Kidney epithelial cell (primary cell): ENCODE results near the gene DNAI2. TPM values are rescaled to one million over a fixed set of nuclear protein-coding genes. Genes with fewer than 3 reads are reported as not detected.

ENCODE experiments used
- DNase-seq: peaks from one replicate; pipeline ENCODE4 v3.0.0-alpha.2; 2010; ENCODE audit warnings: low read depth
- H3K27me3 ChIP-seq: 2 replicates; pipeline ENCODE4 v1.6.0; 2011; ENCODE audit warnings: low read length; ENCODE audit not compliant: control insufficient read depth, insufficient read depth
- H3K36me3 ChIP-seq: 2 replicates; pipeline ENCODE4 v1.5.1; 2011; ENCODE audit warnings: low read length; ENCODE audit not compliant: control insufficient read depth, insufficient read depth
- H3K4me3 ChIP-seq: 2 replicates; pipeline ENCODE4 v1.5.1; 2011; ENCODE audit warnings: low read depth, mild to moderate bottlenecking, control low read depth, low read length
- total RNA-seq: library from RNA; depleted of rRNA; stranded (reverse); fragments of >200 nt; gene quantifications from 2 replicates; pipeline ENCODE4 v1.2.3, GENCODE V29; 2015
- TF ChIP-seq, protein P1 (sequence below): IDR thresholded peaks from 2 replicates; pipeline ENCODE4 v1.5.1; 2011; ENCODE audit warnings: mild to moderate bottlenecking, moderate library complexity, low read length, control low read depth, inconsistent platforms; ENCODE audit not compliant: insufficient read depth, poor library complexity, severe bottlenecking

DNAI2 gene
- total RNA-seq, 1 donor from 2014 or later, result not detected

DNA sequence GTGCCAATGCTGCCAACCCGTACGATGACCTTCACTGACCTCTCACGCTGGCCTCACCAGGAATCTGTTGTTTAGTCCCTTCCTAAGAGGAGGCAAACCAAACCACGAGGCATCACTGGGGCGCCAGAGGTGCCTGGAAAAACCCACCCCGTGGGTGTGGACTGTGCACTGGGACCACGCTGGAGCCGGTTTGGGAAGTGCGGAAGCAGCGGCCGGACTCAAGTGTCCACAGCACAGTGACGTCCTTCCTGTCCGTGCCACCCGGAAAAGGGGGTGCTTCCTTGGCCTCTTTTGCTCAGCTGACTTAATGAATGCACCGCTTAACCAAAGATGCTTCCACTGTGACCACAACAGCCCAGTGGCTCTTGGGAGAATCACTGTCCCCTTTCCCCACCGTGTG is 43.0 kb downstream of the DNAI2 start:
- no peak for DNase-seq
- no peaks in the 10 kb centered on the region for H3K36me3 ChIP-seq
- H3K27me3 ChIP-seq, result peaks cover 6% of the 10 kb centered on the region
- H3K4me3 ChIP-seq, result no peak overlapping the region
- TF ChIP-seq, protein P1, sequence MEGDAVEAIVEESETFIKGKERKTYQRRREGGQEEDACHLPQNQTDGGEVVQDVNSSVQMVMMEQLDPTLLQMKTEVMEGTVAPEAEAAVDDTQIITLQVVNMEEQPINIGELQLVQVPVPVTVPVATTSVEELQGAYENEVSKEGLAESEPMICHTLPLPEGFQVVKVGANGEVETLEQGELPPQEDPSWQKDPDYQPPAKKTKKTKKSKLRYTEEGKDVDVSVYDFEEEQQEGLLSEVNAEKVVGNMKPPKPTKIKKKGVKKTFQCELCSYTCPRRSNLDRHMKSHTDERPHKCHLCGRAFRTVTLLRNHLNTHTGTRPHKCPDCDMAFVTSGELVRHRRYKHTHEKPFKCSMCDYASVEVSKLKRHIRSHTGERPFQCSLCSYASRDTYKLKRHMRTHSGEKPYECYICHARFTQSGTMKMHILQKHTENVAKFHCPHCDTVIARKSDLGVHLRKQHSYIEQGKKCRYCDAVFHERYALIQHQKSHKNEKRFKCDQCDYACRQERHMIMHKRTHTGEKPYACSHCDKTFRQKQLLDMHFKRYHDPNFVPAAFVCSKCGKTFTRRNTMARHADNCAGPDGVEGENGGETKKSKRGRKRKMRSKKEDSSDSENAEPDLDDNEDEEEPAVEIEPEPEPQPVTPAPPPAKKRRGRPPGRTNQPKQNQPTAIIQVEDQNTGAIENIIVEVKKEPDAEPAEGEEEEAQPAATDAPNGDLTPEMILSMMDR, result no peak

DNA sequence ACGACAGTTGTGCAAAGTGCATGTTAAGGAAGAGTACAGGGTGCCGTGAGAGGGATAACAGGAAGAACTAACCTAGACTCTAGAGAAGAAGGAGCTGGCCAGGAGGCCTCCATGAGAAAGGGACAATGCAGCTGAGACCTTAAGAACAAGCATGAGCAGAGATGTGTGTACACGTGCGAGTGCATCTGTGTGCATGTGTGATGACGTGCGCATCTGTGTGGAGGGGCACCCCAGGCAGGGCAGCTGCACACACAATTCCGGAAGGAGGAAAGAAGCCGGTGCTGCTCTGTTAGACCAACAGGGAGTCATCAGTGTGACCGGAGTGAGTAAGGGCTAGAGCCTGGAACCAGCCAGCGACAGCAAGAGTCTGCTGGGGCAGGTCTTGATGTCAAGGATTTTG is 44.4 kb downstream of the DNAI2 start:
- TF ChIP-seq, protein P1, result no peak
- no peak overlapping the region for H3K4me3 ChIP-seq
- peaks cover 6% of the 10 kb centered on the region for H3K27me3 ChIP-seq
- no peaks in the 10 kb centered on the region for H3K36me3 ChIP-seq
- DNase-seq, result no peak

DNA sequence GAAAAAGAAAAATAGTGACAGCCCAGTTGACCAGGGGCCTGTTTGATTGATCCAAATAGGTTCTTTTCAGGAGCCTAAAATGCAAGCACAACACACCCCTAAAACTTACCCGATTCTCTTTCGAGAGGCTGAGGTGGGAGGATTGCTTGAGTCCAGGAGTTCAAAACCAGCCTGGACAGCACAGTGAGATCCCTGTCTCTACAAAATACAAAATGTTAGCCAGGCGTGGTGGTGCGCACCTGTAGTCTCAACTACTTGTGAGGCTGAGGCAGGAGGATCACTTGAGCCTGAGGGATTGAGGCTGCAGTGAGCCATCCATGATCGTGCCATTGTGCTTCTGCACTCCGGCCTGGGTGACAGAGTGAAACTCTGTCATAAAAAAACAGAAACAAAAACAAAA is 50.5 kb downstream of the DNAI2 start:
- DNase-seq, result no peak
- Histone ChIP-seq H3K4me3 (no peak overlapping the region), H3K36me3 (no peaks in the 10 kb centered on the region), H3K27me3 (peaks cover 26% of the 10 kb centered on the region)
- TF ChIP-seq, protein P1, result no peak

DNA sequence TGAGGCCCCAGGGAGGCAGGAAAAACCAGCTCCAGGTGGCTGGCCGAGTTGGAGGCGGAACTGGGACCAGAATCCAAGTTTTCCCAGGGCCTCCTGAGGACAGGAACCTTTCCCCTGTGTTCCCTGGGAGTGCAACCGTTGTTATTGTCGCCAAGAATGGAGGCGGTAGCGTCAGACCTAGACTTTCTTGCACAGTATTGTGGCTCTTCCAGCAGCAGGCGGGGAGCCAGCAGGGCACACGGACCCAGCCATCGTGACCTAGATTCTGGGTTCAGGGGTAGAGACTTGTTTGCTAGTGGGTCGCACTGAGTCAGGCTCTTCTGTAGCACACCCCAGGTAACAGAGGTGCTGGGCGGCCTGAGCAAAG is 51.3 kb downstream of the DNAI2 start:
- H3K27me3 ChIP-seq, result peaks cover 26% of the 10 kb centered on the region
- TF ChIP-seq, protein P1, result no peak
- no peak overlapping the region for H3K4me3 ChIP-seq
- H3K36me3 ChIP-seq, result no peaks in the 10 kb centered on the region
- DNase-seq, result no peak

DNA sequence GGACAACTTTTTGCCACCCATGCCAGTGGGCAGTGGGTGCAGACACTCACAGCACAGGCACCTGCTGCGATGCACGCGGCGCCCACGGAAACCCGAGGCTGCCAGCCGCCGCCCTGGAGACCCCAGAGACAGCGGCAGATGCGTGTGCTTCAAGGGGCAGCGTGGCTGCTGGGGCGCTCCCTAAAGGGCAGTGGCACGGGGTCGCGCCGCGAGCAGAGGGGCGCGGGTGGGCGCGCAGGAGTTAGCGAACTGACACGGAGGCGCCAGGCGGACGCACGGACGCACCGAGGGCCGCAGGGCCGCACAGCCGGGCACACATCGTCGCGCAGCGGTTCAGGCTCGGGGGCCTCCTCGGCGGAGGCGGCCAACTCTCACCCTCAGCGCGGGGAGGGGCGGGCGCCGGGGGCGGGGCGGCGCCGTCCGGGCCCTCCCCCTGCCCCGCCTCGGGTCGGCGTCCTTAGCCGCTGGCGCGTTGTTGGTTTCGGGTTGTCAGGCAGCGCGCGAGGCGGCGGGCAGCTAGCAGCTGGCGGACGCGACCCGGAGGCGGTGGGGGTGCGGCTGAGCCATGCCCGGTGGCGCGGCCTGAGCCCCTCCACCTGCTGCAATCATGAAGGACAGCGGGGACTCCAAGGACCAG is 51.8 kb downstream of the DNAI2 start, which contains the start of gene KIF19:
Gene KIF19 (plus strand): TSS at position 484 of the 637 bp plus-strand sequence. CDS start 124 bp downstream, at position 608.
- H3K27me3 ChIP-seq, result peaks cover 26% of the 10 kb centered on the region
- DNase-seq, result no peak
- TF ChIP-seq, protein P1, result no peak
- no peak within 1 kb of the TSS for H3K4me3 ChIP-seq
- H3K36me3 ChIP-seq, result no peaks in the 10 kb centered on the region

DNA sequence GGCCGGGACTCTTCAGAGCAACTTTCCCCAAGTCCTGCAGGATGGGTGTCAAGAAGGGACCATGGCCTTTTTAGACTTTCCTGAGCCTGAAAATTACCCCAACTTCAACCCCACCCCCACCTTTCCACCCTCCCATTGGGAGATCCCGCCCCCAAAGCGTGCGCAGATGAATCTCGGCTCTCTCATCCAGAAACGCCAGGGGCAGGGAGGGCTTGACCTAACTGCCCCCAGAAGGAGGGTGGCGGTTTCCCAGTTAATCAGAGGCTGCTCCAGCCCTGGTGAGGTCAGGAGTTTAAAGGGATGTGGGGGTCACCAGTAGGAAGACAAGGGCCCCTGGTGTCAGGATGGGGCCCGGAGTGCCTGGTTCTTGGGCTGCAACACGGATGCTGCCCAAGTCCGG is 52.5 kb downstream of the DNAI2 start:
- TF ChIP-seq, protein P1, result no peak
- H3K4me3 ChIP-seq, result no peak overlapping the region

More for the DNA sequence above, 52.5 kb downstream of the DNAI2 start:
- Histone ChIP-seq H3K36me3 (no peaks in the 10 kb centered on the region), H3K27me3 (peaks cover 26% of the 10 kb centered on the region)
- DNase-seq, result no peak
